Omental fat pad (tissue), 4 donors: ENCODE results near the gene MSH5. TPM values are rescaled to one million over a fixed set of nuclear protein-coding genes. Genes with fewer than 3 reads are reported as not detected.
"Not testable (repeated sequence)": the region's sequence is repeated elsewhere in the genome, so short reads cannot be mapped to it uniquely, and the experiment has no call there.

Experiments used
- ATAC-seq: fragments of 150-250 bp; one replicate; pipeline ENCODE4 v1.9.1; 2016; ENCODE audit warnings: mild to moderate bottlenecking, moderate library complexity; ENCODE audit not compliant: low FRiP score
- DNase-seq: peaks from one replicate; pipeline ENCODE4 v3.0.0-alpha.2; 2019; ENCODE audit warnings: low spot score
- total RNA-seq, 4 donors: library from RNA; depleted of rRNA; stranded (reverse); fragments of >200 nt; gene quantifications; one replicate each; pipeline ENCODE4 v1.1.0, GENCODE V29; 2016
- TF ChIP-seq, protein P1 (sequence below), 3 donors: fragments of 450-650 bp; IDR thresholded peaks; one replicate each; pipeline ENCODE4 v1.5.1; 2016 to 2017; ENCODE audit warnings: antibody characterized with exemption in 3 of 3, mild to moderate bottlenecking in 3 of 3, moderate library complexity in 2 of 3

MSH5 gene
- total RNA-seq, 4 donors from 2014 or later = 5.4 to 17.0 (median 7.3) TPM

DNA sequence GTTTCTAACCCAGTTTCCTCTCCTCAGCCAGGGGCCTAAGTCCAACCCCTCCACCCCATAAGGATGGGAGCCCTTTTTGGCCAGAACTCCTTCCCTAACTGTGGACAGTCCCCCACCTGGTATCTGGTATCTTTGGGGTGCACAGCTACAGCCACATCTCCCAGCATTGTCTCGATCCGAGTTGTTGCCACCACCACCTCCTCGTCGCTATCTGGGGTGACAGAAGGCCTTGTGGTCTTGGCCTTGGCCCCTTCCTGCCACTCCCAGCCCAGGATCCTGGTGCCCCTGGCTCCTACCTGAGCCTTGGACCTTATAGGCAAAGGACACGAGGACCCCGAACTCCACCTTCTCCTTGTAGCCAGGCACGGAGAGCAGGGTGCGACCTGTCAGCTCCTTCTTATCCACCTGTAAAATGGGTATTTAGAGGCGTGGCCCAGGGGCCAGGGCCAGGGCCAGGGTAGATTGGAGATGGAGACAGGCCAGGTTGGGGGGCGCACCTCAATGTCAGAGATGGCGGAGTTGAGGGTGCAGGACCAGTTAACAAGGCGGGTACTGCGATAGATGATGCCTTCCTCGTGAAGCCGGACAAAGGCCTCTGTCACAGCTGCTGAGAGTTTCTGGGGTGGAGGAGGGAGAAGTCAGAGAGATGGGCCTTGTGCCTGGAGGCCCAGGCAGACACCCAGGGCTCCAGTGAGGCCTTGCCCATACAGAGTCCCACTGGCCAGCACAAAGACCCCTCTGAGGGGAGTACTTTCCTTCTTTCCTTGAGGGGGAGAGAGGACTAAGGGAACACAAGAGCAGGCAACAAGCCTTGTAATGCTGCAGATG, 44.5 kb downstream of the MSH5 start:
- ATAC-seq (no peak), DNase-seq (no peak)
- TF ChIP-seq, protein P1, sequence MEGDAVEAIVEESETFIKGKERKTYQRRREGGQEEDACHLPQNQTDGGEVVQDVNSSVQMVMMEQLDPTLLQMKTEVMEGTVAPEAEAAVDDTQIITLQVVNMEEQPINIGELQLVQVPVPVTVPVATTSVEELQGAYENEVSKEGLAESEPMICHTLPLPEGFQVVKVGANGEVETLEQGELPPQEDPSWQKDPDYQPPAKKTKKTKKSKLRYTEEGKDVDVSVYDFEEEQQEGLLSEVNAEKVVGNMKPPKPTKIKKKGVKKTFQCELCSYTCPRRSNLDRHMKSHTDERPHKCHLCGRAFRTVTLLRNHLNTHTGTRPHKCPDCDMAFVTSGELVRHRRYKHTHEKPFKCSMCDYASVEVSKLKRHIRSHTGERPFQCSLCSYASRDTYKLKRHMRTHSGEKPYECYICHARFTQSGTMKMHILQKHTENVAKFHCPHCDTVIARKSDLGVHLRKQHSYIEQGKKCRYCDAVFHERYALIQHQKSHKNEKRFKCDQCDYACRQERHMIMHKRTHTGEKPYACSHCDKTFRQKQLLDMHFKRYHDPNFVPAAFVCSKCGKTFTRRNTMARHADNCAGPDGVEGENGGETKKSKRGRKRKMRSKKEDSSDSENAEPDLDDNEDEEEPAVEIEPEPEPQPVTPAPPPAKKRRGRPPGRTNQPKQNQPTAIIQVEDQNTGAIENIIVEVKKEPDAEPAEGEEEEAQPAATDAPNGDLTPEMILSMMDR (IDR thresholded peaks at IDR 0.05) = no peak

DNA sequence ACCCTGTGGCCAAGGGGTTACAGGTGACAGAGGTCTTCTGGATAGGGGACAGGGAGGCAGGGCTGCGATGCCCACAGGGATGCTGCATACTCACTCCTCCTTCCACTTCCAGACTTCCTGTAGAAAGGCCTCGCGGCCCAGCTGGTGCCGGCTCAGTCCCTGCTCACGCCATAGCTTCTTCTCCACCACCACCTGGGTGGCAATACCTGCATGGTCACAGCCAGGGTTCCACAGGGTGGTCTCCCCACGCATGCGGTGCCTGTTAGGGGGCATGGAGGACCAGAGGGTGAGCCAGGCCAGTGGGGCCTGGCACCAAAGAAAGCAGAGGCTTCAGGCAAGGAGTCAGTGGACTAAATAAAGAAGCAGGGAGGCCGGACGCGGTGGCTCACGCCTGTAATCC, 45.7 kb downstream of the MSH5 start:
- DNase-seq (no peak), ATAC-seq (no peak)
- TF ChIP-seq, protein P1 (IDR thresholded peaks at IDR 0.05) = no peak

DNA sequence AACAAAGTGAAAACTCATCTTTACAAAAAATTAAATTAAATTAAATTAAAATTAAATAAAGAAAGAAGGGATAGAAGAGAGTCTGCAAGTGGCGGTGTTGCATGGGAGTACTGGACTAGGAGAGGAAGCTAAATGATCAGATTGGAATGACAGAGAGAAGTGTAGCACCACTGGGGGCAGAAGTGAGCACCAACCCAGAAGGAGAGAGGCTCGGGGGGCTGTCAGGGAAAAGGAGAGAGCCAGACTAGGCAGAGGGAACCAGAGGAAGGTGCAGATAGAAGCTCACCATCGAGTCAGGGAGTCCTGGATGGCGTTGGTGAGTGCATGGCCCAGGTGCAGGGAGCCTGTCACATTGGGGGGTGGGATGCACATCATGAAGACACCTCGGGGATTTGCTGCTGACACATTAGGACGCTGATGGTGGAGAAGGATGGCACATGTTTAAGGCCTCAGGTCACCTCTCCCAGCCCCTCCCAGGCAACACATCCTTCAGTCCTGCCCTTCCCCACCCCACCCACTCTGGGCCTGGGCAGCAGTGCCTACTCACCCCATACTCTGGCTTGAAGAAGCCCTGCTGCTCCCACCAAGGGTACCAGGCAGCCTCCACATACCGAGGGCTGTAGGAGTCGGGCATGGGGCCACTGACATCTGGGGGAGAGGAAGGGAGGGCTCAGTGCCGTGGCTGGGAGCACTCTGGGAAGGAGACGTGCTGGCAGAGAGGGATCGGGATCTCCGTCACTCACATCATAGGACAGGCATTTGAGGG, 51.7 kb downstream of the MSH5 start:
- TF ChIP-seq, protein P1 (IDR thresholded peaks at IDR 0.05) = no peak
- ATAC-seq (no peak), DNase-seq (peak; percentile 51)

DNA sequence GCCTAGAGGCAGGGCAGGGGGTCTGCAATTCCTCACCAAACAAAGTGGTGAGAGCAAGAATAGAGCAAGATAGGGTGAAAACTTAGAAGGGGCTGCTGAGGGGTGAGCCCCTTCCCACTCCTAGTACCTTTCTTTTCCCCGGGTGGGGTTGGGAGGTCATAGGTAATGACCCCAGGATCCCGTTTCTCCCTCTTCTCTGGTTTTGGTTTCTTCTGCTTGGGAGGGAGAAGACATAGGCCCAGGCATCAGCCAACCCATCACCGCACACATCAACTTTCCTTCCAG, 52.2 kb downstream of the MSH5 start:
- TF ChIP-seq, protein P1 (IDR thresholded peaks at IDR 0.05) = no peak
- no peak for DNase-seq
- no peak for ATAC-seq

DNA sequence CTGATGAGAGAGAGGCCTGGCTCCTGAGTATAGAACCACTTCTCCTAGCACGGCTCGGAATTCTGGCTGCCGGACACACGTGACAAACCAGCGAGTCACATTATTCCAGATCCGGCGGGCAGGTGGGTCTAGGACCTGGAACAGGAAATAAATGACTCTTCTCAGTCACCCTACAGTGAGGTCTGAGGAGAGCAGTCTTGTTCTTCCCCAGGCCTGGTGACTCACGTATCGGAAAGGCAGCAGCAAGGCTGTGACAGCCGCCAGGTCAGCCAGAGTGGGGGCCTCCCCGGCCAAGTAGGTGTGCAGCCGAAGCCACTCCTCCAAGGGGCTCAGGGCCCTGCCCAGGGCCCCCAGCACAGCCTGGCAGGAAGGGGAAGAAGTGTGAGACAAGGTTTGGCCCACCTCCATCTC, 53.0 kb downstream of the MSH5 start:
- TF ChIP-seq, protein P1 (IDR thresholded peaks at IDR 0.05) = no peak
- ATAC-seq = no peak
- no peak for DNase-seq

DNA sequence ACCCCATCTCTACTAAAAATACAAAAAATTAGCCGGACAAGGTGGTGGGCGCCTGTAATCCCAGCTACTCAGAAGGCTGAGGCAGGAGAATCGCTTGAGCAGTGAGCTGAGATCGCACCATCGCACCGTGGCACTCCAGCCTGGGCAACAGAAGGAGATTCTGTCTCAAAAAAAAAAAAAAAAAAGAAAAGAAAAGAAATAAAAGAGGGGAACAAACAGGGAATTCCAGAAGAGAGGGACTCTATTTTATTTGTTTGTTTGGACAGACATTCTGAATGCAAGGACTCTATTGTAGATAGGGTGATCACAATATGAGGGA, 54.1 kb downstream of the MSH5 start:
- not testable (repeated sequence) for ATAC-seq, DNase-seq

DNA sequence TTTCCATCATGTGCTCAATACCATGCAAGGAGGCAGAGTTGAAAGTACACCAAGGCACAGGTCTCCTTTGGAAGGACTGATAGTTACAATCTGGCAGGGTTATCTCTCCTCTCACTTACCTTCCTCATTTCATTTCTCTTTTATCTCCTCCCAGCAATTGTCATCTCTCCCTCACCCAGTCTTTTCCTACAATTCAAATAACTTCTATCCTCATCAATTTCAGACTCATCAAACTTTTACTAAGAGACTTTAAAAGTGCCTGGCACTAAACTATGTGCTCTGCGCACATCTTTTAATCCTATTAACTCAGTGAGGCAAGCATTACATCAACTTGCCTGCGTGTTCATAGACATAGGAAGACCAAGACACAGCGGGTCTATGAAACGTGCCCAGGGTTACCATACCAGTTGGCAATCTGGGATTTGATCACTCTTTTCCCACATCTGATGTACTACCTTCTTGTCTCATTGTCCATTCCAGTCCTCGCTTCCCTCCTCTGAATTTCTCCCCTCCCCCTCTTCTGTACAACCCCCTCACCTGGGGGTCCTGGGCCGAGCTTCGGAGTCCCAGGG, 54.6 kb downstream of the MSH5 start:
- DNase-seq (no peak), ATAC-seq (no peak)
- TF ChIP-seq, protein P1 (IDR thresholded peaks at IDR 0.05) = no peak
